HG02678 (cell line): ENCODE results near the gene HSP90AB1.
"Not testable (repeated sequence)": the region's sequence is repeated elsewhere in the genome, so short reads cannot be mapped to it uniquely, and the experiment has no call there.

Experiments used
- ATAC-seq: cut with Tn5 transposase; IDR thresholded peaks from one replicate; pipeline ENCODE4 v1.9.1; 2021; ENCODE audit warnings: mild to moderate bottlenecking, moderate library complexity; ENCODE audit not compliant: unreplicated experiment

Gene HSP90AB1

DNA sequence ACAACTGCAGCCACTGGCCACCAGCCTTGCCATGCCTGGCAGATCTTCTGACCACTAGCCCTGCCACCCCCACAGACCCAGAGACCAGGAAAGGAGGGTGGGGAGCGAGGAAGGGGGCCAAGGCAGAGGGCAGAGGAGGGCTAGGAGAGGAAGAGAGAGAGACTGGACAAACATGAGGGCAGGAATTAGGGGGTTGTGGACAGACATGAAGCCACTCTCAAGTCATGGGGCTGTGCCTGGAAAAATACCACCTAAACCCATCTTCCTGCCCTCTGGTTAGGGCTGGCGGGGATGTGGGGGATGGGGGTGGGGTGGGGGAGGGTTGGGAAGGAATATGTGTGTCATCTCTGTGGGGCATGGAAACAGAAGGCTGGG, 25.0 kb upstream of the HSP90AB1 start:
- no peak for ATAC-seq

DNA sequence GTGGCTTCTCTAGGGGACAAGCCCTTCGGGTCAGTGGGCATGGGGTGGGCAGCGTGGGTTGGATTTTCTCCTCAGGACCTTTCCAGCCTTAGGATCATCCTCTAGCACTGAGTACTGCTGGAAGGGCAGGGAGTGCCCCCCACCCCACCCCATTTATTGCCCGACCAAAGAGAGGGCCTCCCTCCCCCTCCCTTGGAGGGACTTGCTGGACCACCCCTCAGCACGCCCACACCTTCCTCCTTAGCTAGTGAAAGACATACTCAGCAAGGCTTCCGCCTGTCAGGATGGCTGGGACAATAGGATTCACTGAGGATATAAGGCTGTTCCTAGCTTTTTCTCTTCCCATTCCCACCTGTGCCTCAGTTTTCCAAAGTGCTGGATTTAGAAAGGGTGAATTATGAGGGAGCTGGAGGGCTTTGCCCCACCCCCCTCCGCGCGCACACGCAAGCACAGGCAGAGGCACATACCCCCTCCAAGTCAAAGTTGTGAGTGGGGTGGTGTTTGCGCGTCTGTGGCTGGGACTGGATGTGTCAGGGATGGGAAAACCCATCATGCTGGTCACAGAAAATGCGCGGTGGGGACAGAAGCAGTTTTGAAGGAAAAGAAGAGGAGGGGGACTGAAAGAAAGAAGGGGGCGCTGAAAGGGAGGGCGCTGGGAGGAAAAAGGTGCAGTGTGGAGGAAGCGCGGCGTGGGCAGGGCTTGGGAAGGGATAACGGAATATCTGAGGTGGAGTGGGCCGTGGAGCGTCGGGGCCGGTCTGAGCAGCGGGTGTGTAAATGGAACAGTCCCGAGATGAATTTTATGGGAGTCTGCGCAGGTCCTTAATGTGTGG, 24.2 kb upstream of the HSP90AB1 start:
- ATAC-seq, result peak; percentile 1

DNA sequence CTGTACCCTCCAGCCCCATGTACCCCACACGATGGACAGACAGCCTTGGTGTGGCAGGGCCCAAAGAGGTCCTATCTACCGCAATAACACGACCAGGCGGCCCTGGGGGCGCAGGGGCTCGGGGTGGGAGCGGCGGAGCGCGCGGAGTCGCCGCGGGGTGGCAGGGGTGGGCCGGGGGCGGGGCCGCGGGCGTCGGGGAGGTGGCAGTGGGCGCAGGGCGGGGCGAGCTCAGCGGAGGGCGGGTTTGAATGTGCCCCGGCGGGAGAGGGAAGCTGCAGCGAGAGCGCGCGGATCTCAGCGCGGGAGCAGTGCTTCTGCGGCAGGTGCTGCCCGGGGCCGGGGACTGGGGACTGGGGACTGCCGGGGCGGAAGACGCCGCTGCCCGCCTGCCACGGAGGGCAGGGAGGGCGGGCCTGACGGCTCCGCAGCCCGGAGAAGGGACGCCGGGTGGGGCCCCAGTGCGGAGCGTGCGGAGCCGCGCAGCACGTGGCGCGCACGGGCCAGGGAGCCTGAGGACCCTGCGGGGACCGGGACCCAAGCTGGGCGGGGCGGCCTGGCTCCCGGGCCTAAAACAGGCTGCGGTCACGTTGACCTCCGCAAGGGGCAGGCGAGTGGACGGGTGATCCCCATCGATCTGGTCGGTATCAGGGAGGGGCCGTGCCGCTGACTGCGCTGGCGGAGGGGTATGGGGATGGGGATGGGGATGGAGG, 23.4 kb upstream of the HSP90AB1 start, which contains the start of gene SLC29A1:
Gene SLC29A1 (plus strand): TSS at position 277 of the 710 bp plus-strand sequence. CDS start 3,719 bp downstream, outside the sequence.
- peak; percentile 48 for ATAC-seq

DNA sequence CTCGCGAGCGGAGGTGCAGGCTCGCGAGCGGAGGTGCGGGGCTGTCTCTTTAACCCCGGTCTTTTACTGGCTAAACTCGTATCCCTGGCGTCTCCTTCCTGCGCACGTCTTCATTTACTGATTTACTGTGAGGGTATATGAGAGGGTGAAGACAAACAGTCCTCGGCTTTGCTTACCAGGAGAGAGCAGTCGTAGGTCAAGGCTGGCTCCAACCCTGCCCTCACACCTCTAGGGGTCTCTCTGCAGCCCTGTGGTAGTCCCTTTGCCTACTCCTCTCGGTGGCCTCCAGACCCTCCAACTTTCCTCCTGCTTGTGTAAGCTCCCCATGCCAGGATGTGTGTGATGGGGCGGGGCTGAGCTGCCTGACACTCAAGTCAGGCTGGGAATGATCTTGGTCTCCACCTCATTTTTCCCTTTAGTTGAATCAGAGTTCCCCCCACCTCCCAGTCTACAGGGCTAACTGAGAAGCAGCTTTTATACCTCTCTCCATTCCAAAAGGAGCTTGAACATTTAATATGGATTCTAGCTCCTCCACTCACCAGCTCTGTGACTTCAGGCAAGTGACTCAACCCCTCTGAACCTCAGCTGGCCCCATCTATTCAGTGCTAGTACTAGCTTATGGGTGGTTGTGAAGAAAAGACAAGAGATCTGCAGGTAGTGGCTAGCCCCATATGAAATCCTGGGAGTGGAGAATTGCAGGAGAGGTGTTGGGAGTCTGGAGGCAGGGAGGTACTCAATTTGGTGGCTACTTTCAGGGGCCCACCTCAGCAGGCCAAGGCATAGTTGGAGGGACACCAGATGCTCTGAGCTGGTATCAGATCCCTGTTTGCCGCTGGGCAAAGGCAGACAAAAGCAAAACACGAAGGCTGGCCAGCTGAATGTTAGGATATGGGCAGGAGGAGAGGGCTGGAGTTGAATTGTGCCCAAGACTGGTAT, 22.6 kb upstream of the HSP90AB1 start:
- peak; percentile 11 for ATAC-seq

DNA sequence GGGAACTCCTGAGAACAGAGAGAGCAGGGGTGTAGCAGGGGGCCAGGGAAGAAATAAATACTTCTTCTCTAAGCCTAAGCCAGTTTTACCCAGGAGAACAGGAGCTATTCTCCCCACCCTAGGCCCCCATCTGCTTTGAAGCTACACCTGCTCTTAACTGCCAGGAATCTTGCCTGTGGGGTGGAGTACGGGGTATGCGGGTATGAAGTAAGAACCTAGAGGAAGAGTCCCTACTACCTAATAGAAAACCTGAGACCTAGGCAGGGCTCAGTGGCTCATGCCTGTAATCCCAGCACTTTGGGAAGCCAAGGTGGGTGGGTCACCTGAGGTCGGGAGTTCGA, 22.0 kb upstream of the HSP90AB1 start:
- no peak for ATAC-seq

DNA sequence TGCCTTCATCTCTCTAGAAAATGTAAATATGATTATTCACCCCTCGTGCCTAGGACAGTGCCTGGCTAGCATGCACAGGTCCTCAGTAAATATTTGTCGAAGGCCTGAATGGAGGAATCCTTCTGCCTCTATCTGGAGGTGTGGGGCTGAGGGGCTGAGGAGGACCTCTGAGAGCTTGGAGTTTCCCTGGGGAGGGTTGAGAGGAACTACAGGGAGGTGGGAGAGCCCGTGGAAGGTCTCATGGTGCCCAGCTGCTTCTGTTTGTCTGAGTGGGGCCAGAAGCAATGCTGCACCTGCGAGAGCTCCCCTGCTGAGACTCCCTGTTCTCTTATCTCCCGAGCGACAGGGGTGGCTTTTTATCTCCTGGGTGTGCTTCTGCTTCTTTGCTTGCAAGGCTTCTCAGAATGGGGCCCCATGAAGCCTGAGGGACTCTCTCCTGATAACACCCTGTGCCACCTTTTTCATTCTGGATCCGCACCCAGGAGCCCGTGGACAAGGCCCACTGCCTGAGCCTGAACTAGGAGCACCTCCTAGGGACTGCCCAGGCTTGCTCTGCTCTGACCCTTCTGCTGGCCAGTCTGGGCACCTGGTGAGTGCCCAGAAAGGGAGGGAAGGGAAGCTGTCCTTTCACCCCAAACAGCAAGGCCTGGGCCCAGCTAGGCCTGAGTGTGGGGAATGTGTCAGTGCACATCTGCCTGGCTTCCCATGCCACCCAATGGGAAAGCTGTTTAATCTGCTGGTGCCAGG, 21.1 kb upstream of the HSP90AB1 start:
- no peak for ATAC-seq

DNA sequence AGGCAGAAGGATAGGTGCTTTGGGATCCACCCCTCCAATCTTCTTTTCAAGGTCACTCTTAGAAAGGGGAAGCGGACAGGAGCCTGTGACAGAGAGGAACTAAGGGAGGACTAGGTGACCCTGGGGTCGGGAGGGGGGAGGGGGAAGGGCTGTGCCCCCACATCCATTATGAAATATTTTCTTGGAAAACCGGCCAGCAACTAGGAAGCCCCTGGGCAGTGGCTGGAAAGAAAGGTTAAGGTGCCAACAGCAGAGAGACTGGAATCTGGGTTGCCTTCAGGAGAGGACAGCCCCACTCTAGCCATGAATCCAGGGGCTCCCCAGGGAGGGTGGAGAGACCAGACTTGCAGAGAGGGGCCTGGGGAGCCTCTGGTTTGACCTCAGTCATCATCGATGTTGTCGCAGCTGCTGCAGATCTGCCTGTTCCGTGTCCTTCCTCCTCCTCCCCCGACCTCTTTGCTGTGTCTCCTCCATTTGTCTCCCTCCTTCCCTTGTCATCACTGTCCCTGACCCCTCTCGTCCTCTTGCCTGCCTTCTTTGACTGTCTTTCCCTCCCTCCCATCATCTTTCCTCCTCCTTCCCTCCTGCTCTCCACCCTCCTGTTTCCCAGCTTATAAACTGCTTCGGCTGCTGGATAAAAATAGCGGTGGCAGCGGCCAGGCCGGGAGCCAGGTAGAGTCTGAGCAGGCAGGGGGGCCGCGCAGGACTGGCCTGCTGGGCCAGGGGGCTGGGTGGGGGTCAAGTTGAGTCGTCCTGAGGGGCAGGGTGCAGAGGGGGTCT, 20.3 kb upstream of the HSP90AB1 start:
- no peak for ATAC-seq

DNA sequence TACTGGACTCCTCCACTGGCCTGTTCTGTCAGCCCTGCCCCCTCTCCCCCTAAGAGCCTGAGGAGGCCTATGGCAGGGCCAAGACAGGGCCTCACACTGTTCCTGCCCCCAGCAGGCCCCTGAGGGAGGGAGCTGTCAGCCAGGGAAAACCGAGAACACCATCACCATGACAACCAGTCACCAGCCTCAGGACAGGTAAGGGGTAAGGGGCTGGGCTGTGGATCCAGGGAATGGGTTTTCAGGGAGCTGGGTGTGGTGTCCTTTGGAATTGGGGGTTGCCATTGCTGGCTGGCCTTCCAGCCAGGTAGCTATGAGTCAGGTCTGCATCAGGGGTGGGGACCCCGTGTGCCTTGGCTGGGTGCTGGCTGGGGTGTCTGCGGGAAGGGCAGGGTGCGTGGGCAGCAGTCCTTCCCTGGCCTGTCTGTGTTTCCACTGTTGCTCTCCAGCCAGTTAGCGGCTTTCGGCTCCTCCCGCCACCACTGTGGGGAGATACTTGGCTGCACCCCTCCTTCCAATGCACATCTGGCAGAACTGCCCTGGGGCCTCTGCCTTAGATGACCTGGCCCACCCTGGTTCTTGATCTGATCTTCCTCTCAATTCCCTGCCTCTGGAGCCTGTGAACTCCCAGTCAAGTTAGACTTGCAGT, 19.6 kb upstream of the HSP90AB1 start:
- no peak for ATAC-seq

DNA sequence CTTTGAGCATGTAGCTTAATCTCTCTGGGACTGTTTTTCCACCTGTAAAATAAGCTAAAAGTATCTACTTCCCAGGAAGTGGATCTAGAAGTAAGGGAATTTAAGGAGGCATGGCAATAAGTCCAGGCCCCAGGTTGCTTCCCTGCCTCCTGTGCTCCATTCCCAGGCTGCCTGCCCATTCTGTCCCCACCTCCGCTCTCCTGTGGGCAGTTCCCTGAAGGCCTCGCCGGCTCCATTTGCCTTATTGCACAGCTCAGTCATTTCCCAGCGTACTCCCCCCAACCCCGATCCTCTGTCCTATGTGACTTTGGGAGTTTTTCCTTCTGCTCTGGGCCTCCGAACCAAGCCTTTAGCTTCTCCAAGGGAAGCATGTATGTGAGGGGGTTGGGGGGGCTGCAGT, 18.9 kb upstream of the HSP90AB1 start:
- no peak for ATAC-seq

DNA sequence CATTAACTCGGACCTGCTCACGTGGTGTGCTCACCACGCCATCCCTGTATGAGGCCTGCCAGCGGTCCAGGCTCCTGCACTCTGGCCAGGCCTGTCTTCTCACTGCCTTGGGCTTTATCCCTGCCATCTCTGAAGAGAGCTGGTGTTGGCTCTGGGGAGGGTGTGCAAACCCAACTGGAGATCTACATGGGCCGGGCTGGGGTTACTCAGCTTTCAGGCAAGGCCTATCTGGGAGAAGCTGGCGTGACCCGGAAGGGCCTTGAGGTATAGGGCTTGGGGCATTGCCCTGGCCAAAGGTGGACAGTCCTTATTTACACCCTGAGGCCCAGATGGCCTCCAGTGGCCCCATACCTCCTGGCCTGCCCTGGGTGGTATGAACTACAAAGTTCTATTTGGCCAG, 18.5 kb upstream of the HSP90AB1 start:
- ATAC-seq, result no peak

DNA sequence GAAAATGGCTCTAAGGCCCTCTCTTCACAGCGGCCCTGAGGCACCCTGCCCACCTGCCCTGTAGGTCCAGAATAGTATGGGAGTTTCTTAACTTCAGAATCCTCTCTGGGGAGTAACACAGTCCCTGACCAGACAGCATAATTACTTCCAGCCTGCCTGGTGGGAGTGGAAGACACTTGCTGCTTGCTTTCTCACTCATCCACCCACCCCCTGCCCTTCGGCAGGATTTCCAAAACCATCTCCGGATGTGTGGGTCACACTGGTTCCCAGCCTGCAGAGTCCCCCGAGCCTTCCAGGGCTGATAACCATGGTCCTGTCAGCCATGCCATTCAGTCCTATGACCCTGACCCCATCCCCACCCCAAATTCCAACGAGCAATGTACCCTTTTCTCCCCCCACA, 18.1 kb upstream of the HSP90AB1 start:
- no peak for ATAC-seq

DNA sequence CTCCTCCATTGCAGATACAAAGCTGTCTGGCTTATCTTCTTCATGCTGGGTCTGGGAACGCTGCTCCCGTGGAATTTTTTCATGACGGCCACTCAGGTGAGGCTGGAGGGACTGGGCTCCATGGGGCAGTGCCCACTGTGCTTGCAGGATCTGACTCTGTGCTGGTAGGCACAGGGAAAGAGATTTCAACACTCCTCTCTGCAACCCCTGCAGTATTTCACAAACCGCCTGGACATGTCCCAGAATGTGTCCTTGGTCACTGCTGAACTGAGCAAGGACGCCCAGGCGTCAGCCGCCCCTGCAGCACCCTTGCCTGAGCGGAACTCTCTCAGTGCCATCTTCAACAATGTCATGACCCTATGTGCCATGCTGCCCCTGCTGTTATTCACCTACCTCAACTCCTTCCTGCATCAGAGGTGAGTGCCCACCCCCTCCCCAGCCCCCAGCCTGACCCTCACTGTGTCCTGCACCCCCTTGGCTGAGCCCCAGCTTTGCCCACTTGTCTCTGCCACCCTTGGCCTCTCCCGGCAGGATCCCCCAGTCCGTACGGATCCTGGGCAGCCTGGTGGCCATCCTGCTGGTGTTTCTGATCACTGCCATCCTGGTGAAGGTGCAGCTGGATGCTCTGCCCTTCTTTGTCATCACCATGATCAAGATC, 17.4 kb upstream of the HSP90AB1 start:
- ATAC-seq, result no peak

DNA sequence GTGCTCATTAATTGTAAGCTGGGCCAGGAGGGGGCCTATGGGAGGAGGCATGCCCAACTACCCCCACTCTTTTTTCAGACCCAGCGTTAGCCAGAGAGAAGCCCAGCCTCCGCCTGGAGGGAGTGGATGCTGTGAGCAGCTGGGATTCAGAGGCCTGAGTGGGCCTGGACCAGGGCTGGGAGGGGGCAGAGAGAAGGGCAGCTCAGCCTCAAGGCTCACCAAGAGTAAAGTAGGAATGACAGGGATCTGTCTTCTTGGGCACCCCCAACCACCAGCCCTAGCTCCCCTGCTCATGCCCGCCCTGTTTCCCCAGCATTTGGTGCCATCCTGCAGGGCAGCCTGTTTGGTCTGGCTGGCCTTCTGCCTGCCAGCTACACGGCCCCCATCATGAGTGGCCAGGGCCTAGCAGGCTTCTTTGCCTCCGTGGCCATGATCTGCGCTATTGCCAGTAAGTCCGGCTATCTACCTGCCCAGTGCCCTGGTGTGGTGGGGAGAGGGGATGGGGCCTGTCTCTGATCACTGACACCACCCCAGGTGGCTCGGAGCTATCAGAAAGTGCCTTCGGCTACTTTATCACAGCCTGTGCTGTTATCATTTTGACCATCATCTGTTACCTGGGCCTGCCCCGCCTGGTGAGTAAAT, 16.7 kb upstream of the HSP90AB1 start:
- no peak for ATAC-seq

DNA sequence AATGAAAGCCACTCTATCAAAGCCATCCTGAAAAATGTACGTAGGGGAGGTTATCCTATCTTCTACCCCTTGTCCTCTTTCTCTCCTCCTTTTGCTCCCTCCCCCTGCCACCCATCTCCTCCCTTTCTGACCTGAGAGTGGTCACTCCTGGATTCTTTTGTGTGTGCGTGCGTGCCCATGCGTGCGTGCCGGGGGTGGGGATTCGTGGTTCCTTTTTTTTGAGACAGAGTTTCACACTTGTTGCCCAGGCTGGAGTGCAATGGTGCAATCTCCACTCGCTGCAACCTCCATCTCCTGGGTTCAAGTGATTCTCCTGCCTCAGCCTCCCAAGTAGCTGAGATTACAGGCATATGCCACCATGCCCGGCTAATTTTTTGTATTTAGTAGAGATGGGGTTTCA, 15.5 kb upstream of the HSP90AB1 start:
- not testable (repeated sequence) for ATAC-seq

DNA sequence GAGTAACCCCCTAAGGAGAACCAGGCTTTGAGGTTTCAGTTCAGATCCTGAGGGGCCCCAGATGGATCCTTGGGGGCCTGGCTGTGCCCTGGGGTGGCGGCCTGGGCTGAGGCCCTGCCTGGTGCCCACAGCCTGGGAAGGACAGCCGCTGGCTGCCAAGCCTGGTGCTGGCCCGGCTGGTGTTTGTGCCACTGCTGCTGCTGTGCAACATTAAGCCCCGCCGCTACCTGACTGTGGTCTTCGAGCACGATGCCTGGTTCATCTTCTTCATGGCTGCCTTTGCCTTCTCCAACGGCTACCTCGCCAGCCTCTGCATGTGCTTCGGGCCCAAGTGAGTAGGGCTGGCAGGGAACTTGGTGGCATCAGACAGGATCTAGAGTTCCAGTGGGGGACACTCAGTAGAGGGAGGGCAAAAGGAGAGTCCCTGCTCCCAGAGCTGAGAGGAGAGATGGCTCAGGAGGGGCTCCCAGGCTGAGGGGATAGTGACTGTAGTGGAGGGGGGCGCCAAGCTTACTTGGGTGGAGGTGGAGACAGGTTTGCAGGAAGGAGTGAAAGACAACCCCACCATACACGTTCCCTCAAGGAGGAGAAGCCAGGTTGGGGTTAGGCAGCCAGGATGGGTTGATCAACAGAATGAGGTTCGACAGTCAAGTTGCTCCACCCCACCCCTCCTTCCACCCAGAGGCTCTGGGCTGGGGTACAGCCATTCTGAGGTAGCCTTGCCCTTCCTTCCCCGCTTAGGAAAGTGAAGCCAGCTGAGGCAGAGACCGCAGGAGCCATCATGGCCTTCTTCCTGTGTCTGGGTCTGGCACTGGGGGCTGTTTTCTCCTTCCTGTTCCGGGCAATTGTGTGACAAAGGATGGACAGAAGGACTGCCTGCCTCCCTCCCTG, 14.0 kb upstream of the HSP90AB1 start:
- ATAC-seq, result no peak

DNA sequence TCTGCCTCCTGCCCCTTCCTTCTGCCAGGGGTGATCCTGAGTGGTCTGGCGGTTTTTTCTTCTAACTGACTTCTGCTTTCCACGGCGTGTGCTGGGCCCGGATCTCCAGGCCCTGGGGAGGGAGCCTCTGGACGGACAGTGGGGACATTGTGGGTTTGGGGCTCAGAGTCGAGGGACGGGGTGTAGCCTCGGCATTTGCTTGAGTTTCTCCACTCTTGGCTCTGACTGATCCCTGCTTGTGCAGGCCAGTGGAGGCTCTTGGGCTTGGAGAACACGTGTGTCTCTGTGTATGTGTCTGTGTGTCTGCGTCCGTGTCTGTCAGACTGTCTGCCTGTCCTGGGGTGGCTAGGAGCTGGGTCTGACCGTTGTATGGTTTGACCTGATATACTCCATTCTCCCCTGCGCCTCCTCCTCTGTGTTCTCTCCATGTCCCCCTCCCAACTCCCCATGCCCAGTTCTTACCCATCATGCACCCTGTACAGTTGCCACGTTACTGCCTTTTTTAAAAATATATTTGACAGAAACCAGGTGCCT, 13.3 kb upstream of the HSP90AB1 start:
- no peak for ATAC-seq
